Colonic mucosa (tissue), 4 donors: ENCODE results near the gene KCNA10. TPM values are rescaled to one million over a fixed set of nuclear protein-coding genes. Genes with fewer than 3 reads are reported as not detected.
A peak's percentile ranks its signal among the peaks of the same experiment; 100 is the strongest.

ENCODE experiments used
- DNase-seq: peaks from one replicate; pipeline ENCODE4 v3.0.0-alpha.2; 2020
- H3K27ac ChIP-seq: fragments of 200-600 bp; one replicate; pipeline ENCODE4 v1.8.0; 2021
- H3K27me3 ChIP-seq: fragments of 200-600 bp; one replicate; pipeline ENCODE4 v1.8.0; 2021
- H3K36me3 ChIP-seq: fragments of 200-600 bp; one replicate; pipeline ENCODE4 v1.8.0; 2021
- H3K4me1 ChIP-seq: fragments of 200-600 bp; one replicate; pipeline ENCODE4 v1.8.0; 2021; ENCODE audit warnings: mild to moderate bottlenecking
- H3K4me3 ChIP-seq: fragments of 200-600 bp; one replicate; pipeline ENCODE4 v1.8.0; 2021
- H3K9ac ChIP-seq, 2 donors: one replicate each; pipeline ENCODE4 v1.7.0; 2013; ENCODE audit warnings: control low read depth in 2 of 2, low read depth in 2 of 2, low read length in 2 of 2
- H3K9me3 ChIP-seq: fragments of 200-600 bp; one replicate; pipeline ENCODE4 v1.8.0; 2021
- intact Hi-C: fragments of 100-400 bp; cut with DNase I; formaldehyde crosslinking; loops from one replicate; pipeline ENCODE4 v1.14.1; 2022
- total RNA-seq, 2 donors: library from RNA; stranded (reverse); fragmentation: NEBNext Ultra II Directional in 1 of 2; extraction: Animal tissue kit (Norgen Biotek cat#: 25700) in 1 of 2; gene quantifications; one replicate each; pipeline ENCODE4 v1.2.1, GENCODE V29; 2021
- TF ChIP-seq, protein P1 (sequence below): fragments of 200-600 bp; IDR thresholded peaks from one replicate; pipeline ENCODE4 v1.8.0; 2022; ENCODE audit warnings: antibody characterized with exemption, mild to moderate bottlenecking
- donor health status: healthy.
- donor health status: DM: no; HTN: no; CAD: no.
- donor health status: DM: no; HTN: no; CAD: no.

KCNA10 gene
- total RNA-seq, 2 donors from 2014 or later: not detected

DNA sequence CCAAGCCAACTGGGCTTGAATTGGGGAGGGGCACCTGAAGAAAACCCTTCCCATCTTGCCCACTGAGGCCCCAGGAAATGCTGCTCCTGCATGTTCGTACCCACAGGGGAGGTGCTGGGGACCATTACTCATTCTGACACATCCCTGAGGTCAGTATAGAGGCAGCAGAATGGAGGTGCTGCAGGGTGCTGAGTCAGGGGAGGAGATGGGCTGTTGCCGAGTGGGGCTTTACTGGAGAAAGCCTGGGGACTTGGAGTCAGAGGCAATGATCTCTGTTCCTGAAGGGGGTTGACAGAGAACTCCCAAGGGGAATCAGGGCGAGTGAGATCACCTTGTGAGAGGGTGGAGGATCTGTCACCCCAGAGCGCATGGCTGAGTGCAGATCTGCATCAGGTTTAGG is 40.2 kb upstream of the KCNA10 start:
- no peaks in the 10 kb centered on the region for H3K9me3 ChIP-seq
- H3K27me3 ChIP-seq: peaks cover 12% of the 10 kb centered on the region
- H3K27ac ChIP-seq: no peak overlapping the region
- DNase-seq: no peak
- no peak overlapping the region for H3K9ac ChIP-seq
- intact Hi-C loops: loop anchor here (5.0 kb wide), 1 partner anchor 58 kb away; no protein-coding TSS in a partner anchor
- H3K4me3 ChIP-seq: no peak overlapping the region
- TF ChIP-seq, protein P1, sequence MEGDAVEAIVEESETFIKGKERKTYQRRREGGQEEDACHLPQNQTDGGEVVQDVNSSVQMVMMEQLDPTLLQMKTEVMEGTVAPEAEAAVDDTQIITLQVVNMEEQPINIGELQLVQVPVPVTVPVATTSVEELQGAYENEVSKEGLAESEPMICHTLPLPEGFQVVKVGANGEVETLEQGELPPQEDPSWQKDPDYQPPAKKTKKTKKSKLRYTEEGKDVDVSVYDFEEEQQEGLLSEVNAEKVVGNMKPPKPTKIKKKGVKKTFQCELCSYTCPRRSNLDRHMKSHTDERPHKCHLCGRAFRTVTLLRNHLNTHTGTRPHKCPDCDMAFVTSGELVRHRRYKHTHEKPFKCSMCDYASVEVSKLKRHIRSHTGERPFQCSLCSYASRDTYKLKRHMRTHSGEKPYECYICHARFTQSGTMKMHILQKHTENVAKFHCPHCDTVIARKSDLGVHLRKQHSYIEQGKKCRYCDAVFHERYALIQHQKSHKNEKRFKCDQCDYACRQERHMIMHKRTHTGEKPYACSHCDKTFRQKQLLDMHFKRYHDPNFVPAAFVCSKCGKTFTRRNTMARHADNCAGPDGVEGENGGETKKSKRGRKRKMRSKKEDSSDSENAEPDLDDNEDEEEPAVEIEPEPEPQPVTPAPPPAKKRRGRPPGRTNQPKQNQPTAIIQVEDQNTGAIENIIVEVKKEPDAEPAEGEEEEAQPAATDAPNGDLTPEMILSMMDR: no peak
- no peaks in the 10 kb centered on the region for H3K36me3 ChIP-seq
- no peaks in the 10 kb centered on the region for H3K4me1 ChIP-seq

DNA sequence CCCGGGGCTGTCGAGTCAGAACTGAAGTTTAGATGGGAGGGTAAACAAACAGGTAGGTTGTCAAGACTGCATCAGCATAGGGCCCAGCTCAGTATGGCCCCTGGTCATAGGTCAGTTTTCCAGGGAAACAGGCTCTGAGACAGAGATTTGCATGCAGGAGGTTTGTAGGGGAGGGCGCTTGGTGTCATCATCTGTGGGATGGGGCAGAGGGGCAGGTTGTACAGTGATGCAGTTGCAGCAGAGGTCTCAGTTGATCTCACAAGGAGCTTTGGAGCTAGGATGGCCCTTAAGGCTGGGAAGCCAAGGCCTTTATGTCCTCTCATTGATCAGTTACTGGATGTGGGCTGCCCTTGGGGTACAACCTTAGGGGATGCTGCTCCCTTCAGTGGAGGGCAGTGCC is 38.5 kb upstream of the KCNA10 start:
- Histone ChIP-seq H3K4me1 (no peaks in the 10 kb centered on the region), H3K9ac (no peak overlapping the region), H3K4me3 (no peak overlapping the region), H3K27ac (no peak overlapping the region), H3K27me3 (peaks cover 12% of the 10 kb centered on the region), H3K36me3 (no peaks in the 10 kb centered on the region), H3K9me3 (no peaks in the 10 kb centered on the region)
- intact Hi-C loops: loop anchor here (5.0 kb wide), 1 partner anchor 60 kb away; no protein-coding TSS in a partner anchor
- no peak for DNase-seq
- TF ChIP-seq, protein P1: no peak

DNA sequence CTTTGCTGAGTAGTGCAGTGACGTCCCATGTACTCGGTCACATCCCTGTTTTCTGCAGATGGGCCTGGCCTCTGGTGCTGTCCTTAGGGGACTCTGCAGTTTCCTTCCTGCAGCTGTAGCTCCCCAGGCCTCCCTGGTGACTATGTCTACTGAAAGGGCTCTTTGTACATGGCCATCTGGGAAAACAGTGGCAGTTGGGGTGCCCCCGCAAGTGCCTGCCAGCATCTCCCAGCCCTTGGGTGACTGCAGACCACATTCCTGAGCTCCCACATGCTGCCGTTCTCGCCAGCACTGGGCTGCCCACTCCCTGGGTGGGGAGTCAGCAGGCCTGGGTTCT is 37.5 kb upstream of the KCNA10 start:
- Histone ChIP-seq H3K27ac (no peak overlapping the region), H3K4me3 (no peak overlapping the region), H3K4me1 (no peaks in the 10 kb centered on the region), H3K9ac (no peak overlapping the region), H3K9me3 (no peaks in the 10 kb centered on the region), H3K27me3 (peaks cover 12% of the 10 kb centered on the region), H3K36me3 (no peaks in the 10 kb centered on the region)
- TF ChIP-seq, protein P1: no peak
- DNase-seq: no peak
- intact Hi-C loops: loop anchor here (5.0 kb wide), 1 partner anchor 61 kb away; no protein-coding TSS in a partner anchor

DNA sequence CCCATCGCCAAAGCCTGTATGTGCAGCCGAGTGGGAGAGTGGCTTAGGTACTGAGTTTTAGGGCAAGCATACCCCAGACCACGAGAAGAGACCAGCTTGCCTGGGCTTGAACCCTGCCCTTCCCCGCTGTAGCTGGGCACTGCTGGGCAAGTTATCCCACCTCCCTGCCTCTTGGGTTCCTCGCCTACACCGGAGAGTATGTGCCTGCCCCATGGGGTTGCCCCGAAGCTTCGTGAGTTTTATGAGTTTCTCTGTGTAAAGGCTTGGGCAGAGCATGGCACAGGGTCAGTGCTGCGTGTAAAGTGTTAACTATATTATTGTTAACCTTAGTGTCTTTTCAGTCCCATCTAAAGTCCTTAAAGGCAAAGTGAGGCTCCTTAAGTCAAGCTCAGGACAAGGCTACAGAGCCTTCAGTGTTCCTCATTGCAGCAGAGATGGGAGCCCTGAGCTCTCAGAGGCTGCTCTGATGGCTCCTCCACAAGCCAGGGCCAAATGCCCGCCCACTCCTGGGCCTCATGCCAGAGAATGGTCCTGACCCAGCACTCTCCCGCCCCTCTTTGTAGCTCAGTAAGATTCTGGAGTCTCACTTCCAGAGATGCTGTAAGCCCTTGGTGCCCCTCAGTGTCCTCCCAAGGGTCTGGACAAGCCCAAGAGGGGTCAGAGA is 37.0 kb upstream of the KCNA10 start:
- intact Hi-C loops: loop anchor here (5.0 kb wide), 1 partner anchor 61 kb away; no protein-coding TSS in a partner anchor
- H3K27me3 ChIP-seq: peaks cover 12% of the 10 kb centered on the region
- no peak overlapping the region for H3K4me3 ChIP-seq
- H3K9me3 ChIP-seq: no peaks in the 10 kb centered on the region
- H3K36me3 ChIP-seq: no peaks in the 10 kb centered on the region
- no peak for DNase-seq
- peak overlapping the region in 1 of 2 donors; percentile 43 for H3K9ac ChIP-seq
- H3K27ac ChIP-seq: no peak overlapping the region
- no peaks in the 10 kb centered on the region for H3K4me1 ChIP-seq
- TF ChIP-seq, protein P1: no peak

DNA sequence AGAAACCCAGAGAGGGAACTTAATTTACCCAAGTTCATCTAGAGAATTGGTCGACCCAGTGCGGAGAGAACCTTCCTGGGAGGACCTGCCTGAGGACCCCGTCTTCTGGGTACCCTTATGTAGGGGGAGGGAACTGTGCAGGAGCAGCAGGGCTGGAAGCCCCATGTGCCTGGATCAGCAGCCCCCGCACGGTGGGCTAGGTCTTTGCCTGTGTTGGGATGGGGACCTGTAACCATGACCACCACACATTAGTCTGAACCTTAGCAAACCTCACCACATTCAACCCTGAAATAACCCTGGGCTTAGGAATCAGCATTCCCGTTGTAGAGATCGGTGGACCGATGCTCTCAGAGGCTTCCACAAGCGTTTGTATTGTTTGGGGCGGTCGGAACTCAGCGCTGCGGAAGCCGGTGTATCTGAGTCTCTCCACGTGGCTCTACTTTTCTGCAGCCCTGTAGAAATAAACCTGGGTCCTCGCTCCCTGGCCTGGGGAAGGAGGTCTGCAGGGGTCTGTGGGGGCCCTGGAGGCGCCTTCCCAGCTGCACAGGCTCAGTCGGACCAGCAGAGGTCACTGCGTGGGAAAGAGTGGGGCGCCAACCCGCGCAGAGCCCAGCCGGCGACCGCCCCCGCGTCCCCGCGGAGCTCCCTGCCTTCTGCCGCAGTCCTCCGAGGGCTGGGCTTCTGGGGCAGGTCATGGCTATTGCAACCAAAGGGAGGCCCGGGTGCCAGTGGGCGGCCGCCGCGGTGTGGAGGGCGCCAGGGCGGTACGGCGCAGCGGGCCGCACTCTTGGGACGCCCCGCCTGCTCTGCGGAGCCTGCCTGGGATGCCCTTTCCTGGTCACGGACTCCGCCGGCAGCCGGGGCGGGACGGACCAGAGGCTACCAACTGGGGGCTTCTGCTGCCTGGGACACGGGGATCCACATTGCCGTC is 36.2 kb upstream of the KCNA10 start:
- peak; percentile 19 for DNase-seq
- TF ChIP-seq, protein P1: peak; percentile 63
- intact Hi-C loops: loop anchor here (5.0 kb wide), 1 partner anchor 62 kb away; no protein-coding TSS in a partner anchor
- Histone ChIP-seq H3K27me3 (peaks cover 12% of the 10 kb centered on the region), H3K27ac (no peak overlapping the region), H3K4me1 (no peaks in the 10 kb centered on the region), H3K9ac (peak overlapping the region in 1 of 2 donors; percentile 43), H3K36me3 (no peaks in the 10 kb centered on the region), H3K9me3 (no peaks in the 10 kb centered on the region), H3K4me3 (peak overlapping the region; percentile 16)
